B cell (primary cell): Measurements from ENCODE around the gene TMEM185B. TPM values are rescaled to one million over a fixed set of nuclear protein-coding genes. Genes with fewer than 3 reads are reported as not detected.

Source experiments
- ATAC-seq: fragments of 200-7000 bp; cut with Tn5 transposase; one replicate; pipeline ENCODE4 v1.10.0; 2021; ENCODE audit warnings: low read depth, mild to moderate bottlenecking, moderate number of reproducible peaks, moderate library complexity
- CTCF ChIA-PET: fragments of 350-600 bp; sonication (Branson Sonifier 250); formaldehyde crosslinking; loops from one replicate; lab custom pipeline; 2021; ENCODE audit warnings: antibody characterized with exemption, inconsistent platforms; lab: Charles Lee
- POLR2A ChIA-PET: fragments of 350-600 bp; sonication (Branson Sonifier 250); formaldehyde crosslinking; loops from one replicate; lab custom pipeline; 2021; ENCODE audit warnings: antibody characterized with exemption; lab: Charles Lee
- DNase-seq: peaks from one replicate; pipeline ENCODE4 v3.0.0; 2013
- H2AFZ ChIP-seq: 2 replicates; pipeline ENCODE4 v1.6.1; 2012; ENCODE audit warnings: mild to moderate bottlenecking, low read depth, low read length; ENCODE audit not compliant: insufficient read depth, poor library complexity, severe bottlenecking
- H3K27ac ChIP-seq, 2 donors: 1 replicate in 1 of 2; 2 replicates in 1 of 2; pipeline ENCODE4 v1.5.1; 2012 to 2013; ENCODE audit warnings: low read length in 2 of 2, mild to moderate bottlenecking in 2 of 2, moderate library complexity in 1 of 2
- H3K27me3 ChIP-seq, 4 experiments: fragments of 200-600 bp in 1 of 4; sonication (generic) in 1 of 4; replicated peaks in 1 of 4; 1 replicate in 2 of 4; 2 replicates in 2 of 4; pipeline versions ENCODE4 v1.6.1 to v1.7.0; 2013 to 2016; ENCODE audit warnings: low read length in 3 of 4, mild to moderate bottlenecking in 2 of 4, mixed read lengths in 1 of 4, moderate library complexity in 1 of 4; ENCODE audit not compliant: insufficient read depth in 4 of 4, control insufficient read depth in 3 of 4; ENCODE audit errors: control extremely low read depth in 1 of 4
- H3K36me3 ChIP-seq, 2 experiments: replicated peaks in 1 of 2; 1 replicate in 1 of 2; 2 replicates in 1 of 2; pipeline versions ENCODE4 v1.6.1 to v1.7.1; 2013; ENCODE audit warnings: low read length in 1 of 2; ENCODE audit not compliant: insufficient read depth in 2 of 2, control insufficient read depth in 1 of 2; ENCODE audit errors: control extremely low read depth in 1 of 2, extremely low read depth in 1 of 2
- H3K4me1 ChIP-seq, 2 donors: fragments of 200-600 bp in 1 of 2; sonication (generic) in 1 of 2; 1 replicate in 1 of 2; 2 replicates in 1 of 2; pipeline versions ENCODE4 v1.5.1 to v1.6.1; 2013 to 2017; ENCODE audit warnings: low read length in 2 of 2; ENCODE audit not compliant: control insufficient read depth in 2 of 2, insufficient read depth in 2 of 2
- H3K4me2 ChIP-seq: replicated peaks from 2 replicates; pipeline ENCODE3; 2012; ENCODE audit warnings: mild to moderate bottlenecking, low read depth, low read length; ENCODE audit not compliant: poor library complexity, severe bottlenecking
- H3K4me3 ChIP-seq, 5 experiments: fragments of 200-600 bp in 1 of 5; sonication (generic) in 1 of 5; 1 replicate in 3 of 5; 2 replicates in 2 of 5; pipeline versions ENCODE4 v1.5.1 to v1.7.0; 2011 to 2016; ENCODE audit warnings: low read length in 4 of 5, mild to moderate bottlenecking in 4 of 5, low read depth in 2 of 5, control low read depth in 1 of 5, moderate library complexity in 1 of 5; ENCODE audit not compliant: insufficient read depth in 1 of 5; ENCODE audit errors: control extremely low read depth in 1 of 5, extremely low read depth in 1 of 5
- H3K79me2 ChIP-seq: fragments of 200-600 bp; sonication (generic); one replicate; pipeline ENCODE4 v1.6.0; 2016; ENCODE audit warnings: low read length; ENCODE audit not compliant: control insufficient read depth, insufficient read depth
- H3K9ac ChIP-seq: fragments of 200-600 bp; sonication (generic); 2 replicates; pipeline ENCODE4 v1.6.1; 2017; ENCODE audit warnings: mild to moderate bottlenecking, low read length, moderate library complexity
- H3K9me3 ChIP-seq, 3 donors: one replicate each; pipeline versions ENCODE4 v1.6.1 to v1.7.1; 2013; ENCODE audit warnings: low read length in 2 of 3; ENCODE audit not compliant: control insufficient read depth in 2 of 3, insufficient read depth in 1 of 3; ENCODE audit errors: control extremely low read depth in 1 of 3
- H4K20me1 ChIP-seq: 2 replicates; pipeline ENCODE4 v1.6.0; 2012; ENCODE audit warnings: mild to moderate bottlenecking, low read length; ENCODE audit not compliant: insufficient read depth, control insufficient read depth, poor library complexity, severe bottlenecking
- H3K27ac Mint-ChIP-seq: one replicate; pipeline ENCODE4 v1.8.0; 2021; ENCODE audit warnings: mixed read lengths
- H3K27me3 Mint-ChIP-seq: one replicate; pipeline ENCODE4 v1.8.0; 2021; ENCODE audit warnings: mixed read lengths
- H3K4me1 Mint-ChIP-seq: one replicate; pipeline ENCODE4 v1.8.0; 2021; ENCODE audit warnings: mixed read lengths
- H3K4me3 Mint-ChIP-seq: one replicate; pipeline ENCODE4 v1.8.0; 2021; ENCODE audit warnings: mixed read lengths
- H3K9me3 Mint-ChIP-seq: one replicate; pipeline ENCODE4 v1.8.0; 2022; ENCODE audit warnings: mixed read lengths; ENCODE audit not compliant: insufficient read depth
- EZH2 ChIP-seq: IDR thresholded peaks from 2 replicates; pipeline ENCODE4 v1.6.1; 2012; ENCODE audit warnings: borderline replicate concordance, low read depth, mild to moderate bottlenecking, moderate library complexity, low read length; ENCODE audit not compliant: insufficient read depth, poor library complexity, severe bottlenecking
- WGBS: methylation state at CpG from one replicate; pipeline ENCODE4 v1.1.5; 2013; ENCODE audit warnings: missing lambda C conversion rate; ENCODE audit not compliant: insufficient coverage; 5-methylcytosine and 5-hydroxymethylcytosine counted together
- intact Hi-C: fragments of 100-400 bp; cut with micrococcal nuclease; formaldehyde crosslinking; loops from one replicate; pipeline ENCODE4 v1.10.0; 2022
- polyA plus RNA-seq: library from polyadenylated mRNA; depleted of rRNA; stranded (reverse); fragments of >200 nt; gene quantifications from 2 replicates; pipeline ENCODE4 v1.2.3, GENCODE V29; 2012
- total RNA-seq, 2 donors: library from RNA; stranded (reverse); fragments of 120-200 nt in 1 of 2; gene quantifications; 1 replicate in 1 of 2; 2 replicates in 1 of 2; pipeline versions ENCODE4 v1.2.3 to v1.2.4, GENCODE V29; 2013 to 2022
- TF ChIP-seq, protein P1 (sequence below): fragments of 200-600 bp; IDR thresholded peaks from one replicate; pipeline ENCODE4 v1.8.0; 2022; ENCODE audit warnings: antibody characterized with exemption, mild to moderate bottlenecking

The TMEM185B gene
- total and polyA plus RNA-seq, 2 donors (not counting 1 experiment from before 2014, with no cell fraction given) = 29.6 to 36.4 TPM

DNA sequence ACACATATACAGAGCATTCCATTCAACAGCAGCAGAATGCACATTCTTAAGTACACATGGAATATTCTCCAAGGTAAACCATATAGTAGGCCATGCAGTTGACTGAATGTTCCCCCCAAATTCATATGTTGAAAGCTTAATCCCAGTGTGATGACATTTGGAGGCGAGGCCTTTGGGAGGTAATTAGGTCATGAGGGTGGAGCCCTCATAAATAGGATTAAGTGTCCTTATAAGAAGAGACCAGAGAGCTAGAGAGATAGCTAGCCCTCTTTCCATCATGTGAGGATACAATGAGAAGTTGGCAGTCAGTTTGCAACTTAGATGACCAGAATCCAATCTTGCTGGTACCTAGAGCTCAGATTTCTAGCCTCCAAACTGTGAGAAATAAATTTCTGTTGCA is 27.6 kb downstream of the TMEM185B start:
- ChIA-PET POLR2A (no interaction called here), CTCF (interaction anchor here (1.1 kb wide), 1 partner anchor 20 kb away, joined by 3 read pairs; no protein-coding TSS in a partner anchor)
- no peaks in the 10 kb centered on the region for H3K79me2 ChIP-seq
- Mint-ChIP-seq H3K4me1 (no peaks in the 10 kb centered on the region), H3K4me3 (no peak overlapping the region), H3K27ac (no peak overlapping the region), H3K27me3 (no peaks in the 10 kb centered on the region), H3K9me3 (peaks cover 2% of the 10 kb centered on the region)
- no peaks in the 10 kb centered on the region for H3K36me3 ChIP-seq
- no peak for DNase-seq
- H3K4me2 ChIP-seq = no peak overlapping the region
- intact Hi-C loops = no loop called here
- TF ChIP-seq, protein P1, sequence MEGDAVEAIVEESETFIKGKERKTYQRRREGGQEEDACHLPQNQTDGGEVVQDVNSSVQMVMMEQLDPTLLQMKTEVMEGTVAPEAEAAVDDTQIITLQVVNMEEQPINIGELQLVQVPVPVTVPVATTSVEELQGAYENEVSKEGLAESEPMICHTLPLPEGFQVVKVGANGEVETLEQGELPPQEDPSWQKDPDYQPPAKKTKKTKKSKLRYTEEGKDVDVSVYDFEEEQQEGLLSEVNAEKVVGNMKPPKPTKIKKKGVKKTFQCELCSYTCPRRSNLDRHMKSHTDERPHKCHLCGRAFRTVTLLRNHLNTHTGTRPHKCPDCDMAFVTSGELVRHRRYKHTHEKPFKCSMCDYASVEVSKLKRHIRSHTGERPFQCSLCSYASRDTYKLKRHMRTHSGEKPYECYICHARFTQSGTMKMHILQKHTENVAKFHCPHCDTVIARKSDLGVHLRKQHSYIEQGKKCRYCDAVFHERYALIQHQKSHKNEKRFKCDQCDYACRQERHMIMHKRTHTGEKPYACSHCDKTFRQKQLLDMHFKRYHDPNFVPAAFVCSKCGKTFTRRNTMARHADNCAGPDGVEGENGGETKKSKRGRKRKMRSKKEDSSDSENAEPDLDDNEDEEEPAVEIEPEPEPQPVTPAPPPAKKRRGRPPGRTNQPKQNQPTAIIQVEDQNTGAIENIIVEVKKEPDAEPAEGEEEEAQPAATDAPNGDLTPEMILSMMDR = no peak
- no peak for TF ChIP-seq EZH2
- no peak overlapping the region for H3K9ac ChIP-seq
- H3K27me3 ChIP-seq = no peaks in the 10 kb centered on the region
- no peak overlapping the region for H3K4me3 ChIP-seq
- no CpG with 5 or more reads among the region's 1 CpG for WGBS
- H4K20me1 ChIP-seq = no peaks in the 10 kb centered on the region
- H3K27ac ChIP-seq = no peak overlapping the region
- ATAC-seq = no peak
- H3K9me3 ChIP-seq = peaks cover 4 to 13% (median 11%) of the 10 kb centered on the region in 3 donors
- no peaks in the 10 kb centered on the region for H3K4me1 ChIP-seq
- H2AFZ ChIP-seq = no peak overlapping the region

DNA sequence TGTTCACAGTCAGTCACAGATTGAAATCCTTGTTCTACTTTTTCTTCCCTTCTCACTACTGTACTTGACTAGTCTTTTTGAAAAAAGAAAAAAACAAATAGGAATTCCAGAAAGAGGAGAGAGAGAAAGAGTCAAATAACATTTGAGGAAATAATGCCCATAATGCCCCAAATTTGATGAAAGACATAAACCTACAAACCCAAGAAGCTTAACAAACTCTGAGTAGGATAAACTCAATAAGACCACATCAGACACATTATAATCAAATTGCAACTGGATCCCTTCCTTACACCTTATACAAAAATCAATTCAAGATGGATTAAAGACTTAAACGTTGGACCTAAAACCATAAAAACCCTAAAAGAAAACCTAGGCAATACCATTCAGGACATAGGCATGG is 30.9 kb downstream of the TMEM185B start:
- ChIA-PET CTCF (interaction anchor here (1.2 kb wide), 1 partner anchor 15 kb away, joined by 3 read pairs; no protein-coding TSS in a partner anchor), POLR2A (no interaction called here)
- H3K4me1 Mint-ChIP-seq = no peaks in the 10 kb centered on the region
- no peaks in the 10 kb centered on the region for H3K36me3 ChIP-seq
- peaks cover 4 to 8% (median 5%) of the 10 kb centered on the region in 3 donors for H3K9me3 ChIP-seq
- H3K27me3 Mint-ChIP-seq = no peaks in the 10 kb centered on the region
- H2AFZ ChIP-seq = no peak overlapping the region
- no CpG with 5 or more reads among the region's 1 CpG for WGBS
- intact Hi-C loops = no loop called here
- no peak overlapping the region for H3K4me2 ChIP-seq
- no peaks in the 10 kb centered on the region for H4K20me1 ChIP-seq
- H3K79me2 ChIP-seq = no peaks in the 10 kb centered on the region
- ATAC-seq = no peak
- TF ChIP-seq, protein P1 = no peak
- TF ChIP-seq EZH2 = no peak
- H3K4me3 Mint-ChIP-seq = no peak overlapping the region
- no peak for DNase-seq
- H3K9ac ChIP-seq = no peak overlapping the region
- no peaks in the 10 kb centered on the region for H3K9me3 Mint-ChIP-seq
- H3K27ac Mint-ChIP-seq = no peak overlapping the region
- no peaks in the 10 kb centered on the region for H3K27me3 ChIP-seq
- no peak overlapping the region for H3K4me3 ChIP-seq
- no peaks in the 10 kb centered on the region for H3K4me1 ChIP-seq
- H3K27ac ChIP-seq = no peak overlapping the region
